Epithelial cell of esophagus (primary cell): ENCODE data around the gene MYO5B.

Source experiments
- DNase-seq: peaks from one replicate; pipeline ENCODE4 v3.0.0; 2010; ENCODE audit warnings: low read depth
- H3K4me3 ChIP-seq: 2 replicates; pipeline ENCODE4 v1.5.1; 2011; ENCODE audit warnings: mild to moderate bottlenecking, low read length, control low read depth
- TF ChIP-seq, protein P1 (sequence below): IDR thresholded peaks from 2 replicates; pipeline ENCODE4 v1.5.1; 2011; ENCODE audit warnings: low read depth, mild to moderate bottlenecking, low read length, control low read depth, inconsistent platforms; ENCODE audit not compliant: insufficient read depth; ENCODE audit errors: missing control alignments

Gene MYO5B

DNA sequence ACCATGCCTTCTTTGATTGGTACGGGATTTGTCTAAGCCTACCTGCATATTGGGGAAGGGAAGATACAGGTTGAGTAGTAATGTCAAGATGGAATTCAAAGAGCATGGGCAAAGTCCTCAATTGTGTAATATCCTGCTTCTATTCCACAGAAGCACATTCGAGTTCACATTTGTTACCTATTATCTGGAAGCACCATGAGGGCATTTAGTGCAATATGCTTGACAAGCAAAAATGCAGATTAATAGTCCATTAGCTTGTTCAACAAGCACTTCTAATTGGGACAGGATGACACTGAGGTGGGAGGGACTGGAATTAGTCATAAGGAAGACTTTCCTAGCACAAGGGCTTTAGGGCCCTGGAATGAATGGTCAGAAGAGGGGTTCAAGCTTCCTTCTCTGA, 40.5 kb downstream of the MYO5B start:
- H3K4me3 ChIP-seq: no peak overlapping the region
- DNase-seq: peak; percentile 53
- TF ChIP-seq, protein P1, sequence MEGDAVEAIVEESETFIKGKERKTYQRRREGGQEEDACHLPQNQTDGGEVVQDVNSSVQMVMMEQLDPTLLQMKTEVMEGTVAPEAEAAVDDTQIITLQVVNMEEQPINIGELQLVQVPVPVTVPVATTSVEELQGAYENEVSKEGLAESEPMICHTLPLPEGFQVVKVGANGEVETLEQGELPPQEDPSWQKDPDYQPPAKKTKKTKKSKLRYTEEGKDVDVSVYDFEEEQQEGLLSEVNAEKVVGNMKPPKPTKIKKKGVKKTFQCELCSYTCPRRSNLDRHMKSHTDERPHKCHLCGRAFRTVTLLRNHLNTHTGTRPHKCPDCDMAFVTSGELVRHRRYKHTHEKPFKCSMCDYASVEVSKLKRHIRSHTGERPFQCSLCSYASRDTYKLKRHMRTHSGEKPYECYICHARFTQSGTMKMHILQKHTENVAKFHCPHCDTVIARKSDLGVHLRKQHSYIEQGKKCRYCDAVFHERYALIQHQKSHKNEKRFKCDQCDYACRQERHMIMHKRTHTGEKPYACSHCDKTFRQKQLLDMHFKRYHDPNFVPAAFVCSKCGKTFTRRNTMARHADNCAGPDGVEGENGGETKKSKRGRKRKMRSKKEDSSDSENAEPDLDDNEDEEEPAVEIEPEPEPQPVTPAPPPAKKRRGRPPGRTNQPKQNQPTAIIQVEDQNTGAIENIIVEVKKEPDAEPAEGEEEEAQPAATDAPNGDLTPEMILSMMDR: no peak

DNA sequence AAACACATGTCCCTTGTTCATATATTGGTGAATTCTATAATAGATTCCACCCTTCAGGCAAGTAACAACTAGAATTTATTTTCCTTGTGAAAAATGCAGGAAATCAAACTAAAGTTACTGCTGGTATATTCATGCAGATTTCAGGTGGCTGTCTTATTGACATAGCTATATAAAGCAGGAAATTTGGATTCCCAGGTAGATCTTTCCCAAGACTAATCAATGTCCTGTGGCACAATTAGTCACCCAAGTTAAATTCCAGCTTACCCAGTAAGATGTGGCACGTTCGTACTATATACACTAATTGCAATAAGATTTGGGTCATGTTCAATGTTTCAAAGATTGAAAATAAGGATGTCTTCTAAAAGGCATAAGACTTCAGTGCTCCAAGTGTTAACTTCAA, 42.0 kb downstream of the MYO5B start:
- TF ChIP-seq, protein P1: no peak
- no peak overlapping the region for H3K4me3 ChIP-seq
- peak; percentile 61 for DNase-seq

- H3K4me3 ChIP-seq: no peak overlapping the region
- TF ChIP-seq, protein P1: no peak
- peak; percentile 81 for DNase-seq
Observed at GRCh38 chr18:50151926-50152325, 43.0 kb downstream of the MYO5B start.

DNA sequence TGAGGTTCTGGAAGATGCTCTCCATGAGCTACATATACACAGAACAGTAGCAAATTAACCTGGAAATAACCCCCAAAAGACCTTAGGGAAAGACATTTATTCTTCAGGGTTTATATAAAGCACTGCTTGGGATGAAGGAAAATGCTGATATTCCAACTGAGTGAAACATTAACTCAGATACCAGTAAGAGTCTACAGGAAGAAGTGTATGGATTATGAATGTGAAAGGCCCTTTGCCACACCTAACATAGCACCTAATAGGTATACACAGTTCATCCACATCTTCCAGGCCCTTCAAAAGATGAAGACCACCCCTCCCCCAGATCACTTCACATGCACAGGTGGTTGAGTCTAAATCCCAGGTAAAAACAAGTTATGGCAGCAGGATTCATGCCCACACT, 50.4 kb downstream of the MYO5B start:
- no peak overlapping the region for H3K4me3 ChIP-seq
- no peak for DNase-seq
- TF ChIP-seq, protein P1: no peak

GRCh38 chr18:50143886-50144285, 51.1 kb downstream of the MYO5B start:
- TF ChIP-seq, protein P1: no peak
- no peak overlapping the region for H3K4me3 ChIP-seq
- peak; percentile 96 for DNase-seq

DNA sequence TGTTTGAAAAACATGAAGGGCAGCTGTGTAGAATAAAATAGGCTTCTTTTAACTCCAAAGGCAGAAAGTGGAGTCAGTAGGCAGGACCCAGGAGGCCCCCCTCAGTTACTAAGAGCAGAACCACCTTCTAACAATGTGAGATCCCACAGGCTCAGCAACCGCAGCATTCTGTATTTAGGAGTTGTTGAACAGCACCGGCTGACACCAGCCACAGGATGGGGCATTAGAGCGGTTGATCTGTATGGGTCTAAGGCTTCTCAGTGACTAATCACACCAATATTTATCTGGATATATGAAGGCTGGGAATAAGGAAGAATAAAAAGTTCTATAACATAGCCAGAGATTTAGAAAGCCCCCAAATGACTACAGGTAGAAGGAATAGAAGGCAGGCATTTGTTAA, 51.7 kb downstream of the MYO5B start:
- no peak overlapping the region for H3K4me3 ChIP-seq
- TF ChIP-seq, protein P1: peak; percentile 18
- peak; percentile 50 for DNase-seq

- no peak overlapping the region for H3K4me3 ChIP-seq
- DNase-seq: peak; percentile 85
- TF ChIP-seq, protein P1: no peak
Observed at GRCh38 chr18:50142441-50143120, 52.4 kb downstream of the MYO5B start.
